ENCODE measurements around the gene LARP1.

- TF ChIP-seq EZH2 (IDR thresholded peaks at IDR 0.05), result no peak
- TF ChIP-seq FOXP2 (optimal IDR thresholded peaks at IDR 0.05; ENCODE audit: control extremely low read depth, extremely low read length, insufficient read depth), result no peak
- no peak for TF ChIP-seq POLR2AphosphoS5 (IDR thresholded peaks at IDR 0.05; ENCODE audit: borderline replicate concordance, low read depth, low read length)
Observed at GRCh38 chr5:154791535-154791934, 36.4 kb downstream of the LARP1 start.
